D721Med (cell line): ENCODE data around the gene ZNF692.

Source experiments
- DNase-seq: peaks from one replicate; pipeline ENCODE4 v3.0.0; 2011; ENCODE audit warnings: low spot score; ENCODE audit not compliant: insufficient read length
- FAIRE-seq: peaks from 2 replicates; lab custom pipeline; 2011; peaks lifted over from hg19 to GRCh38; lab: Jason Lieb, UNC
- TF ChIP-seq, protein P1 (sequence below): IDR thresholded peaks from 2 replicates; pipeline ENCODE4 v1.5.1; 2012; ENCODE audit warnings: mild to moderate bottlenecking, control low read depth; ENCODE audit not compliant: insufficient read depth; ENCODE audit errors: missing control alignments

The ZNF692 gene

DNA sequence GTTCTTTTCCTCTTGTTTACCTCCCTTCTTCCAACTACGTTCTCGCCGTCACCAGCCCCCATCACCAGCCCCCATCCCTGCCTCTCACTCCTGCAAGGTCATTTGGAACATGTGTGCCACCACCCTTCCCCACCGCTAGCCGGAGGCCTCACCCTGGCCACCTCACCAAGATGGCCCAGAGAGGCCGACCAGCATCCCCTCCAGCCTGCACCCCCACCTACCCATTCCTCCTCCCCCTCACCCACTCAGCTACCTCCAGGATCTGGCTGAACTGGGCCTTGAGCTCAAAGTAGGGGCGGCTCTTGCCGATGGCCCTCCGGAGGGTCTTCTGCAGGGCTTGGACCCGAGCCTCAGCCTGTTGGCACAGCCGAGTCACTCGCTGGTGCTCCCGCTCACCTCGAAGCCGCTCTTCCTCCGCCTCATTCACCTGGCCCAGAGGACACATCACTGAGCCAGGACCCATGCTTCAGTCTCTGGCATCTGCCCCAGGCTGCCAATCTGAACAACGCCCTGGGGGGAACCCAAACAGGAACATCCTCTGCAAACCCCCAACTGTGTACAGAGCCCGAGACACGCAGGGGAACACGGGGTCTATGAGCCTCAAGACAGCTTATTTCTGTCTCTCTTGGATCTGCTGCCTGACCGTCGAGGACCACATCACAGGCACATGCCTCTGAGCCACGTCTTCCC lies 46.0 kb downstream of the ZNF692 start:
- DNase-seq (no peak), FAIRE-seq (no peak)
- TF ChIP-seq, protein P1, sequence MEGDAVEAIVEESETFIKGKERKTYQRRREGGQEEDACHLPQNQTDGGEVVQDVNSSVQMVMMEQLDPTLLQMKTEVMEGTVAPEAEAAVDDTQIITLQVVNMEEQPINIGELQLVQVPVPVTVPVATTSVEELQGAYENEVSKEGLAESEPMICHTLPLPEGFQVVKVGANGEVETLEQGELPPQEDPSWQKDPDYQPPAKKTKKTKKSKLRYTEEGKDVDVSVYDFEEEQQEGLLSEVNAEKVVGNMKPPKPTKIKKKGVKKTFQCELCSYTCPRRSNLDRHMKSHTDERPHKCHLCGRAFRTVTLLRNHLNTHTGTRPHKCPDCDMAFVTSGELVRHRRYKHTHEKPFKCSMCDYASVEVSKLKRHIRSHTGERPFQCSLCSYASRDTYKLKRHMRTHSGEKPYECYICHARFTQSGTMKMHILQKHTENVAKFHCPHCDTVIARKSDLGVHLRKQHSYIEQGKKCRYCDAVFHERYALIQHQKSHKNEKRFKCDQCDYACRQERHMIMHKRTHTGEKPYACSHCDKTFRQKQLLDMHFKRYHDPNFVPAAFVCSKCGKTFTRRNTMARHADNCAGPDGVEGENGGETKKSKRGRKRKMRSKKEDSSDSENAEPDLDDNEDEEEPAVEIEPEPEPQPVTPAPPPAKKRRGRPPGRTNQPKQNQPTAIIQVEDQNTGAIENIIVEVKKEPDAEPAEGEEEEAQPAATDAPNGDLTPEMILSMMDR = no peak

DNA sequence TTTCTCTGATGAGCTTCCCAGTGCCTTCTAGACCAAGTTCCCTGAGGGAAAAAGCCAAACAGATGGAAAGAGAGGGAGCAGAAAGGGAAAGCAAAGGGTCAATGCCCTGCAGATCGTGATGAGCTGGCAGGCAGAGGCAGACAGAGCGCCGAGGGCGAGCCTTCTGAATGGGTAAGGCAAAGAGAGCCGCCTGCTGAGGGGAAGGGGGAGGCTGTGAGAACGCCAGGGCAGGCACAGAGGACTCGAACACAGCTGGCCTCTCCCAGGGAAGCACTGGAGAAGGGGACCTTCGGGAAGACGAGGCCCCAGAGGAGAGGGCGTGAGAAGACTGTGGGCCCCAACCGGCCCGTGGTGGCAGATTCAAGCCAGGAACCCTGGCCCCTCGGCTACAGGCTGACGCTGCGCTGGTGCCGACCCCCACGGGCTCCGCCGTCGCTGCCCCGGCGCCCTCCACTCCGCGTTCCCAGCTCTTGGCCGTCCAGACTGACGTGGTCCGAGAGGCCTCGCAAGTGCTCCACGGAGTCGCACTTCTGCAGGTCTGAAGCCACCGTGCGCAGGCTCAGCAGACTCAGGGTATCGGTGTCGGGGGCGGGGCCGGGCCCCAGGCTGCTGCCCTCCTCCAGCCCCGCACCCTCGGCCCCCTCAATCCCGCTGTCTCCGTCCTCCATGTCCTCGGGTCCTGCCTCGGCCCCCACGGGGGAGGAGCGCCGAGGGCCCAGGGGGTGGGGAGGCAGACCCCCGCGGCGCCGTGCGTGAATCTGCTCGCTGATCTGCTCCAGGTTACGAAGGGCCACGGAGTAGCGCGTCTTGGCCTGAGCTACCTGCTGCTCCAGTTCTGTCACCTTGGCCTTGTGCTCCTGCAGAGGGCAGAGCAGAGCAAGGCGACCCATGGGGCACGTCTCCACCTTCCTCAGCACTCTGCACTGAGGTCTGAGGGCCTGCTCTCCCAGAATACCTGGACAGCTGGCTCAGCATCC lies 47.1 kb downstream of the ZNF692 start:
- TF ChIP-seq, protein P1 = no peak
- no peak for DNase-seq
- FAIRE-seq = no peak

DNA sequence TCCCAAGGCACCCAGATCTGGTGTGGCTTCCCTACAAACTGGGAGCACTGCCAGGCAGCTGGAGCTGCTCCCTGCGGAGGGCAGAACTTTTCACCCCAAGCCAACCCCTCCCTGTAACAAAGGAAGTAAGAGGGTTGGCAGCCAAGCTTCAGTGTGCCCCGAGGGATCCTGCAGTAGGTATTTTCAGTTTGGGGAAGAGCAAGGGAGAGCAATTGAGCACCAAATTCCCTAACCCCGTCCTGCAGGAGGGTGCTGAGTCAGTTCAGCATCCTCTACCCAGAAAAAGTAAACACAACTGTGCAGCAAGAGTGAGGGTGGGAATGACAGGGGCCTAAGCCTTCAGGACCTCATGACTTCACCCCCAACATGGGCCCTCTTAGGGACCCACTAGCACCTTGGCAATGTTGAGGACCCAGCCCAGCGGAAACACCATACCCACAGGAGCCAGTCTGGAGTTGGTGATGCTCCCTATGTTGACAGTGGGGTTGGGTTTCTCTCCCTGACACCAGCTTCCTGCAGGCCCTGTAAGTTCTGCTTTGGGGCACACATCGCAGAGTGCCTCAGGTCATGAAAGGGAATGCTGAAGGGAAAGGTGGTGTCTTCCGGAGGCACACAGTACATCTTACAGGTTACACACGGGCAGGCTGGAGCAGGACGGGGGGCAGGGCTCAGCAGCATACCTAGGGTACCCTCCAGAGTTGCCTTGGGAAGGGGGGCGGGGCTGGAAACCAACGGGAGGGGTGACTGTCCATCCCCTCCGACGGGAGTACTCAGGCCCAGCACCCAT lies 48.0 kb downstream of the ZNF692 start:
- DNase-seq = no peak
- TF ChIP-seq, protein P1 = no peak
- no peak for FAIRE-seq

DNA sequence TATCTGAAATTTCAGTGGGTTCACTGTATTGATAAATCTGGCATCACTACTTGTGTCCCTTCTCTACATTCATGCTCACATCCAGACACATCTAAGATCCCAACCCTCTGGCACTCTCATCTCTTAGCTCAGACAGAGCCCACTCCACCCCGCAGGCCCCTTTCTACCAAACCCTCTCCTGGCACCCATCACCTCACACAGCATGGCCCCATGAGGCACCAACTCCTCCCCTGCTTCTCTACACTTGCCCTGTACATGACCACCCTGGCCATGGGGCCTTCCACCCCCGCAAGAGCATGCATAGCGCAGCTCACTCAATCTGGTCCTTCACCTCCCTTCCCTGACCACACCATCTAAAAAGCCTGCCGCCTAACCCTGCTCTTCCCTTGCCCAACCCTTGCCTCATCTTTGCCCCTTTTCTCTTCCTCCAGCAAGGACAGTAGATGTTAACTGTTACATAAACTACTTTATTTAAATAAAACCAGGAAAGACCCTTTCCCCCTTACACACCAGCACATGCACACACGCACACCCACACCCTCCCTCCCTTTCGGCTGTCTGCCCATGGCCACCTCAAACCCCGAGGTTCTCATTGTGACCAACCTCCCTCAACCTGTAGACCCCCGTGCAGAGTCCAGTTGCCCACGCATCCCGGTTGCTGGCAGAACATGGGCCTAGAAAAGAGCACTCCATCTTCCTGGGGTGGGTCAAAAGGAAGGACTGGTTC lies 48.7 kb downstream of the ZNF692 start:
- TF ChIP-seq, protein P1 = no peak
- DNase-seq (no peak), FAIRE-seq (no peak)

DNA sequence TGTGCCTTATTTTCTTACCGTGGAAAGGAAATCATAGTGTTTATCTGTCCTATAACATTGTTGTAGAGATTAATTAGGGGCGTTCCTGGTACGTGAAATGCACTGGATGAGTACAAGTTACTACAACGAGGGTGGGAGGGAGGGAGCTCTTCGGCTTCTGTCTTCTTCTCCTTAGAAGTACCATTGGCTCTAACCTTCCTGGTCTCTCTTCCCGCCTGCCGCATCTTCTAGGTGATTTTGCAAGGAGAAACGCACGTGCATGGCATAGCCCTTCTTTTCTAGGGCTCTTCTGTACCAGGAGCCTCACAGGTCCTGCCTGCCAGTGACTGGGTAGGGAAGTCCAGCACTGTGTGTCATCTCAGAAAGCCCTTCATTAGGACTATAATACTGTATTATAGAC lies 50.0 kb downstream of the ZNF692 start:
- DNase-seq (no peak), FAIRE-seq (no peak)
- TF ChIP-seq, protein P1 = no peak

DNA sequence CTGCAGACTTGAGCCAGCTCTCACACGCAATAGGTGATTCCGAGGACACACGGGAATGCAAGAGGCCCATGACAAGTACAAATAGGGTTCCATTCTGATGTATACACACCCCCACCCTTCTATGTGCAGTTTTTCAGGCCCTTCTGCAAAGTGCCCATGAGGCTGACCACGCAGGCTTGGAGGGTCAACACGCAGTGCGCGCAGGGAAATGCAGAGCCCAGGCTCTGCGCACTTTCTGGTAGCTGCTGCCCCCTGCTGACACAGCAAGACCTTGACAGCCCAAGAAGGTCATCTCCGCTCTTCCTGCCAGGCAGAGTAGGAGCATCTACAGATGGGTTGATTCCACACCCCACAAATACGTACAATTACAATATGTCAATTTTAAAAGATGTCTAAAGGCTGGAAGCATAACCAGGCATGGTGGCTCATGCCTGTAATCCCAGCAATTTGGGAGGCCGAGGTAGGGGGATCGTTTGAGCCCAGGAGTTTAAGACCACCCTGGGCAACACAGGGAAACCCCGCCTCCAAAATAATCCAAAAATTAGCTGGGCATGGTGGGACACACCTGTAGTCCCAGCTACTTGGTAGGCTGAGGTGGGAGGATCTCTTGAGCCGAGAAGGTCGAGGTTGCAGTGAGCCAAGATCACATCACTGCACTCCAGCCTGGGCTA lies 51.7 kb downstream of the ZNF692 start:
- TF ChIP-seq, protein P1 = peak; percentile 96
- DNase-seq = no peak
- FAIRE-seq = no peak
